NOMO-1 (cell line): Measurements from ENCODE around the gene SYNJ2.
"Not testable (repeated sequence)": the region's sequence is repeated elsewhere in the genome, so short reads cannot be mapped to it uniquely, and the experiment has no call there.

Experiments used
- DNase-seq, 2 experiments: peaks; one replicate each; lab custom pipeline; 2025; ENCODE audit not compliant: unreplicated experiment in 2 of 2; lab: John Stamatoyannopoulos, UW

The SYNJ2 gene

GRCh38 chr6:157954150-157955117 is 27.2 kb upstream of the SYNJ2 start:
- DNase-seq = peak; percentile 17 to 41

GRCh38 chr6:157955675-157956074 is 26.0 kb upstream of the SYNJ2 start:
- no peak for DNase-seq

GRCh38 chr6:157956171-157956730 is 25.4 kb upstream of the SYNJ2 start:
- DNase-seq = no peak

GRCh38 chr6:157959451-157960227 is 22.0 kb upstream of the SYNJ2 start:
- no peak for DNase-seq

GRCh38 chr6:157961153-157961831 is 20.4 kb upstream of the SYNJ2 start:
- no peak for DNase-seq

- no peak for DNase-seq
Measured at GRCh38 chr6:157961832-157962575, 19.7 kb upstream of the SYNJ2 start.

- no peak for DNase-seq
Measured at GRCh38 chr6:157962601-157963302, 18.9 kb upstream of the SYNJ2 start.

- DNase-seq = peak in 1 of 2 experiments; percentile 36
Measured at GRCh38 chr6:157964100-157964499, 17.6 kb upstream of the SYNJ2 start.

GRCh38 chr6:157965387-157965786 is 16.3 kb upstream of the SYNJ2 start:
- no peak for DNase-seq

GRCh38 chr6:157966589-157966977 is 15.1 kb upstream of the SYNJ2 start:
- DNase-seq = no peak

GRCh38 chr6:157967020-157967419 is 14.6 kb upstream of the SYNJ2 start:
- DNase-seq = no peak

- no peak for DNase-seq
Measured at GRCh38 chr6:157967486-157967885, 14.2 kb upstream of the SYNJ2 start.

- DNase-seq = not testable (repeated sequence)
Measured at GRCh38 chr6:157972177-157972576, 9.5 kb upstream of the SYNJ2 start.

- DNase-seq = no peak
Measured at GRCh38 chr6:157974341-157974894, 7.2 kb upstream of the SYNJ2 start.

GRCh38 chr6:157974967-157975366 is 6.7 kb upstream of the SYNJ2 start:
- no peak for DNase-seq

GRCh38 chr6:157975456-157975855 is 6.2 kb upstream of the SYNJ2 start:
- DNase-seq = no peak

- DNase-seq = no peak
Measured at GRCh38 chr6:157976345-157977175, 5.1 kb upstream of the SYNJ2 start.

- no peak for DNase-seq
Measured at GRCh38 chr6:157977176-157977804, 4.4 kb upstream of the SYNJ2 start.
